Esophagus muscularis mucosa (tissue), 4 donors: Measurements from ENCODE around the gene MLN. TPM values are rescaled to one million over a fixed set of nuclear protein-coding genes. Genes with fewer than 3 reads are reported as not detected.

Experiments used
- DNase-seq: peaks from one replicate; pipeline ENCODE4 v3.0.0-alpha.2; 2017; ENCODE audit errors: extremely low spot score
- H3K27ac ChIP-seq, 4 donors: fragments of 200-600 bp; sonication (generic); replicated peaks in 1 of 4; 1 replicate in 3 of 4; 2 replicates in 1 of 4; pipeline ENCODE4 v1.5.1; 2016 to 2019; ENCODE audit warnings: mild to moderate bottlenecking in 1 of 4
- H3K27me3 ChIP-seq, 4 donors: fragments of 200-600 bp; sonication (generic); one replicate each; pipeline versions ENCODE4 v1.5.1 to v1.6.0; 2016 to 2019
- H3K36me3 ChIP-seq, 4 donors: fragments of 200-600 bp; sonication (generic); one replicate each; pipeline ENCODE4 v1.5.1; 2016 to 2019
- H3K4me1 ChIP-seq, 4 donors: fragments of 200-600 bp; sonication (generic); one replicate each; pipeline ENCODE4 v1.5.1; 2016 to 2019
- H3K4me3 ChIP-seq, 4 donors: fragments of 200-600 bp; sonication (generic); 1 replicate in 2 of 4; 2 replicates in 2 of 4; pipeline ENCODE4 v1.5.1; 2016 to 2019; ENCODE audit warnings: mild to moderate bottlenecking in 4 of 4, moderate library complexity in 1 of 4
- H3K9me3 ChIP-seq, 4 donors: fragments of 200-600 bp; sonication (generic); 1 replicate in 3 of 4; 2 replicates in 1 of 4; pipeline ENCODE4 v1.5.1; 2016 to 2019
- EP300 ChIP-seq: sonication (generic); formaldehyde crosslinking; IDR thresholded peaks from one replicate; pipeline ENCODE4 v1.6.1; 2017; ENCODE audit warnings: antibody characterized with exemption
- POLR2A ChIP-seq: fragments of 450-650 bp; IDR thresholded peaks from one replicate; pipeline ENCODE4 v1.6.1; 2017; ENCODE audit warnings: antibody characterized with exemption, moderate library complexity, mild to moderate bottlenecking, low read depth
- POLR2AphosphoS5 ChIP-seq, 2 donors: sonication (generic); formaldehyde crosslinking; IDR thresholded peaks; one replicate each; pipeline ENCODE4 v1.6.1; 2017; ENCODE audit warnings: antibody characterized with exemption in 2 of 2
- WGBS: methylation state at CpG from one replicate; pipeline ENCODE4 v1.1.5; 2018; 5-methylcytosine and 5-hydroxymethylcytosine counted together
- intact Hi-C: fragments of 100-400 bp; cut with DNase I; formaldehyde crosslinking; loops from one replicate; pipeline ENCODE4 v1.15.1; 2023
- total RNA-seq, 4 donors: library from RNA; depleted of rRNA; stranded (reverse); fragments of >200 nt; gene quantifications; one replicate each; pipeline versions ENCODE4 v1.1.0 to v1.2.1, GENCODE V29; 2016
- TF ChIP-seq, protein P1 (sequence below), 3 experiments: fragments of 200-600 bp in 2 of 3; fragments of 450-650 bp in 1 of 3; sonication (generic) in 2 of 3; IDR thresholded peaks; one replicate each; pipeline ENCODE4 v1.5.1; 2017 to 2019; ENCODE audit warnings: antibody characterized with exemption in 3 of 3, mild to moderate bottlenecking in 2 of 3, moderate library complexity in 1 of 3

Gene MLN
- total RNA-seq, 4 donors from 2014 or later = not detected

DNA sequence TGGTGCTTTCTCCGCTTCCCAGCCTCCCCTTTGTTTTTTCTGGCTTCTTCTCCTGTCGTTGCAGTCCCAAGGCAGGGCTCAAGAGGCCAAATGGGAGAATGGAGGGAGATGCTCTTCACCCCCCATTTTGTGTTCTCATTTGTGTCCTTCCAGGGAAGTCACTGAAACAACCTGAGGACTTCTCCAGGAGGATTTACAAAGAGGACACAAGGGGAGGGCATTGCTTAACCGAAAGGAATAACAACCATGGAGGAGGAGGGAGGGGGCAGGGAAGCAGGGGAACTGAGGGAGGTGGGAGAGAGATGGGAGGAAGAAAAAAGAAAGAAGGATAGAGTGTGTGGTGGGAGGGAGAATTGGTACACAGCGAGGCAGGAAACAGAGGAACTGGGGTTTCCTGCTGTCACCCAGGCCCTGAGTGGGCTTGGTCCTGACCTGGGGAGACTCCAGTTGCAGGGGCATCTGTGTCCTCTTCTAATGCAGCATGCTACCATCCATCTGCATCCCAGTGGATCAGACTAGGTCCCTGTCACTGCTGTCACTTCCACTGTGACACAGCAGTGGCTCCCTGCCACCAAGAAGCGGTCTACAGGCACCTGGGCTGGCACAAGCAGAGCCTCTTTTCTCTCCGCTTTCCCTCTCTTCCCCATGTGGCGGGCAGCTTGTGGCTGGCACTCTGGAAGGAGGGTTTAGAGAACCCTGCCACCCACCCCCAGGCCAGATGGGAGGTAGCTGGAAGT, 17.1 kb upstream of the MLN start:
- TF ChIP-seq POLR2AphosphoS5 (IDR thresholded peaks at IDR 0.05) (no peak), POLR2A (no peak), EP300 (no peak)
- TF ChIP-seq, protein P1, sequence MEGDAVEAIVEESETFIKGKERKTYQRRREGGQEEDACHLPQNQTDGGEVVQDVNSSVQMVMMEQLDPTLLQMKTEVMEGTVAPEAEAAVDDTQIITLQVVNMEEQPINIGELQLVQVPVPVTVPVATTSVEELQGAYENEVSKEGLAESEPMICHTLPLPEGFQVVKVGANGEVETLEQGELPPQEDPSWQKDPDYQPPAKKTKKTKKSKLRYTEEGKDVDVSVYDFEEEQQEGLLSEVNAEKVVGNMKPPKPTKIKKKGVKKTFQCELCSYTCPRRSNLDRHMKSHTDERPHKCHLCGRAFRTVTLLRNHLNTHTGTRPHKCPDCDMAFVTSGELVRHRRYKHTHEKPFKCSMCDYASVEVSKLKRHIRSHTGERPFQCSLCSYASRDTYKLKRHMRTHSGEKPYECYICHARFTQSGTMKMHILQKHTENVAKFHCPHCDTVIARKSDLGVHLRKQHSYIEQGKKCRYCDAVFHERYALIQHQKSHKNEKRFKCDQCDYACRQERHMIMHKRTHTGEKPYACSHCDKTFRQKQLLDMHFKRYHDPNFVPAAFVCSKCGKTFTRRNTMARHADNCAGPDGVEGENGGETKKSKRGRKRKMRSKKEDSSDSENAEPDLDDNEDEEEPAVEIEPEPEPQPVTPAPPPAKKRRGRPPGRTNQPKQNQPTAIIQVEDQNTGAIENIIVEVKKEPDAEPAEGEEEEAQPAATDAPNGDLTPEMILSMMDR (IDR thresholded peaks at IDR 0.05) = no peak
- Histone ChIP-seq H3K9me3 (no peaks in the 10 kb centered on the region), H3K27me3 (peaks cover 0 to 42% (median 0%) of the 10 kb centered on the region in 4 donors), H3K4me3 (no peak overlapping the region), H3K4me1 (no peaks in the 10 kb centered on the region), H3K27ac (no peak overlapping the region), H3K36me3 (no peaks in the 10 kb centered on the region)
- 66% methylated on average over 7 of the region's 7 CpGs for WGBS
- intact Hi-C loops = no loop called here
- DNase-seq = no peak

DNA sequence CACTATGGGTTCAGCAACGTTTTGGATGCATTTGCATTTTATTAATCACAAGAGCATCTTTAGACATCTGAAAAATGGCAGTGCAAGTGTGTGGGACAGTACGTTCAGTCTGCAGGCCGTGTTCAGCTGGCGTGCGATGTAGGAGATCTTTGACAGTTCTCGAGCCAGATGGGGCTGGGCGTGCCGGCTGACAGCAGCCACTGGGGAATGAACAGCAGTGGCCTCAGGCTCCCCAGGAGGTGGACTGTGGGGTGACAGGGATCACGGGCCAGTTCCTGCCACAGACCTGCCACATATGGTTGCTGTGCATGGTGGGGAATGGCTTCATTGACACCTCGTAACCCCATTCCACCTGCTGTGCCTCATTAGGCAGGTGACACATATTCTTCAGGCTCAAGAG, 16.4 kb upstream of the MLN start:
- 66% methylated on average over 9 of the region's 10 CpGs for WGBS
- intact Hi-C loops = no loop called here

DNA sequence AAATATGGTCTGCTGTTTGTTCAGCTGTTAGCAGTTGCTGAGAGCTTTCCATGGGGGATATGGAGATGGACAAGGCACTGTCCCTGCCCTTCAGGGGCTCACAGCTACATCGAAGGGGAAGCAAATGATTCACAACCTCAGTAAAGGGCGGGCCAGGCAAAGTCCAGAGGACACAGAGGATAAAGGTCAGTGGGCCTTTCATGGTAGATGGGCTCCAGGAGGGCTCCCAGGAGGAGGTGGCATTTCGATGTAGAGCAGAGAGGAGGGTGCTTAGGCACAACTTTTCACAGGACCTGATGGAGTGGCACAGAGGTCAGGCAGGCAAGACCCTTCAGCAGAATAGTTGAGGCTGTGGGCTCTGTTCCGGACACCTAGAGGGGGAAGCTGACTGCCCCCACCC, 15.2 kb upstream of the MLN start:
- Histone ChIP-seq H3K4me1 (no peaks in the 10 kb centered on the region), H3K27ac (no peak overlapping the region), H3K9me3 (no peaks in the 10 kb centered on the region), H3K36me3 (no peaks in the 10 kb centered on the region), H3K27me3 (peaks cover 0 to 62% (median 4%) of the 10 kb centered on the region in 4 donors), H3K4me3 (no peak overlapping the region)
- WGBS = 80% methylated on average over 3 of the region's 4 CpGs
- TF ChIP-seq, protein P1 (IDR thresholded peaks at IDR 0.05) = no peak
- TF ChIP-seq POLR2A (no peak), EP300 (no peak), POLR2AphosphoS5 (IDR thresholded peaks at IDR 0.05) (no peak)
- intact Hi-C loops = no loop called here
- no peak for DNase-seq

More for the DNA sequence above, 16.4 kb upstream of the MLN start:
- Histone ChIP-seq H3K27me3 (peaks cover 0 to 50% (median 0%) of the 10 kb centered on the region in 4 donors), H3K36me3 (no peaks in the 10 kb centered on the region), H3K27ac (no peak overlapping the region), H3K4me3 (no peak overlapping the region), H3K4me1 (no peaks in the 10 kb centered on the region), H3K9me3 (no peaks in the 10 kb centered on the region)
- TF ChIP-seq POLR2A = no peak
- TF ChIP-seq, protein P1 (IDR thresholded peaks at IDR 0.05) = no peak
- no peak for DNase-seq

DNA sequence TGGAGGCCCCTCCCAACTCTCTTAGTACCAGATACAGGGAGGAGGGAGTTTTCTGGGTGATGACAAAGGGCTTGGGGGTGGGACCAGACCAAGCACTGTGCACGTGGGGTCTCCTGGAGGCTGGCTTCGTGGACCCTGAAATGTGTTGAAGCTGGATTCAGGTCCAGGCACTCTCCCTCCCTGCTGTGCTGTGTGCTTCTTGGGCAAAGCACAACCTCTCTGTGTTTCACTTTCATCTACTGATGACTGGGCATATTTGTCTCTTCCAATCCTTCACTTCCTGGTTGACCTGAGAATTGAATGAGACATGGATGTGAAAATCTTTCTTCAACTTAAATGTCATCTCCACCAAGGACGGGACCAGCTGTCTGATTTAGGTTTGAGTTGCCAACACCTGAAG, 14.5 kb upstream of the MLN start:
- Histone ChIP-seq H3K27ac (no peak overlapping the region), H3K9me3 (no peaks in the 10 kb centered on the region), H3K36me3 (no peaks in the 10 kb centered on the region), H3K27me3 (peaks cover 0 to 63% (median 11%) of the 10 kb centered on the region in 4 donors), H3K4me3 (no peak overlapping the region), H3K4me1 (no peaks in the 10 kb centered on the region)
- intact Hi-C loops = no loop called here
- WGBS = 82% methylated on average over 3 of the region's 3 CpGs
- DNase-seq = no peak
- TF ChIP-seq EP300 (no peak), POLR2A (no peak), POLR2AphosphoS5 (IDR thresholded peaks at IDR 0.05) (no peak)
- TF ChIP-seq, protein P1 (IDR thresholded peaks at IDR 0.05) = no peak

DNA sequence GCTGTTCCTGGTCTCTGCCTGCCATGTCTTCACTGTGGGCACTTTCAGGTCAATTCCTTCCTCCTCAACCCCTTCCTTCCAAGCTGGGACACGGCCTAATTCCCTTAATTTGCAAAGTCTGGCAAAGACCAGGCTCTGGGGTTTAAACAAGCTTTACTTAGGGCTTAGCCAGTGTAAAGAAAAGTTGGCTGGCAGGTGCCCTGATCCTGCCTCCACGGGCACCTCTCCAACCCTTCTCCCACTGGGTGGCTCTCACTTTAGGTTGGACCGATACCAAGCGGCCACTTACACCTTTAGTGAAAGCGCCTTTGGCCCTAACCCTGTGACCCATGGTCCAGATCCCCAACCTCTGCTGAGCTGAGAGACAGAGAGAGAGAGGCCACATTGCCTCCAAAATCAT, 13.7 kb upstream of the MLN start:
- TF ChIP-seq POLR2AphosphoS5 (IDR thresholded peaks at IDR 0.05) = no peak
- no peak for TF ChIP-seq POLR2A
- TF ChIP-seq, protein P1 (IDR thresholded peaks at IDR 0.05) = no peak
- TF ChIP-seq EP300 = no peak
- Histone ChIP-seq H3K27me3 (peaks cover 0 to 63% (median 14%) of the 10 kb centered on the region in 4 donors), H3K36me3 (no peaks in the 10 kb centered on the region), H3K4me3 (no peak overlapping the region), H3K27ac (no peak overlapping the region), H3K4me1 (no peaks in the 10 kb centered on the region), H3K9me3 (no peaks in the 10 kb centered on the region)
- 84% methylated on average over 5 of the region's 5 CpGs for WGBS
- intact Hi-C loops = no loop called here
- DNase-seq = no peak
